Effector CD8-positive, alpha-beta T cell (primary cell): ENCODE measurements around the gene AFMID.
"Not testable (repeated sequence)": the region's sequence is repeated elsewhere in the genome, so short reads cannot be mapped to it uniquely, and the experiment has no call there.

Experiments
- DNase-seq: peaks from one replicate; lab custom pipeline; 2025; lab: John Stamatoyannopoulos, UW

AFMID gene

DNA sequence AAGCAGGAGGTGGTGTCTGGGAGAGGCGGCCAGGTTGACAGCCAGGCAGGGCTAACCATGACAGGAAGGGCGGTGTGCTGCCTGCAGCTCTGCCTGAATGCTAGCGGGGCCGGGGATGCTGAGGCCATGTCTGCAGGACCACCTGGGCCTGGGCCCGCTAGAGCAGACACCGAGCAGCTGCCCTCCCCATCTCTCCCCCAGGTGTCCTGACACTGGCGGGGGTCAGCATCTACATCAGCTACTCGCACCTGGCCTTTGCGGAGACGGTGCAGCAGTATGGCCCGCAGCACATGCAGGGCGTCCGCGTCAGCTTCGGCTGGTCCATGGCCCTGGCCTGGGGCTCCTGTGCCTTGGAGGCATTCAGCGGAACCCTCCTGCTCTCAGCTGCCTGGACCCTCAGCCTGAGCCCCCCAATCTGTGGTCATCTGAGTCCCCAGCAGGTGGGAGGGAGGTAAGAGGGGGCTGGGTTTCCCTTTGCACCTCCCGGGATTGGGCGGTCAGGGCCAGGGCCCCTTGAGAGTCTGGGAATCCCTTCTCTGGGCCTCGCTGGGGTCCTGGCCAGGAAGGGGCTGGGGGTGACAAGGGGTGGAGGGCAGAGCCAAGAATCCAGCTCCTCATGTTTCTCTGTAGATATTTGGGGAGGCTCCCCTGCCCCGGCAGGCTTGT lies 51.8 kb downstream of the AFMID start:
- DNase-seq = no peak

DNA sequence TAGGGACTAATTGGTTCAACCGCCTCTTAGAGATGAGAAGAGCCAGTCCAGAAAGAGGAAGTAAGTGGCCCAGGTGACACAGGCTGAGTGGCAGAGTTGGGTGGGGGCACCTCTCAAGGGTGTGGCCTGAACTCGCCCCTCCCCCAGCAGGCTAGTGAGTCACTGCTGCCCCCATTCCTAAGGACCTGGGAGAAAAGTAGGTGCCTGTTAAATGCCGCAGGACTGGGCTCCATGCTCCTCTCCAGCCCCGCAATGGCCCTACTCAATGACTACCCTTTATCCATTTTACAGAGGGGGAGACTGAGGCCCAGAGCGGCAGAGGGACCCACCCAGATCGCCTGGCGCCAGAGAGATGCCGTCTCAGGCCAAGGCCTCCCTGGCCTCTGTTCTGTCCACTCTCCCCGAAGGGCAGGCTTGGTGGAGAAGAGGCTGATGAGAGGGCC lies 52.3 kb downstream of the AFMID start:
- DNase-seq = no peak

DNA sequence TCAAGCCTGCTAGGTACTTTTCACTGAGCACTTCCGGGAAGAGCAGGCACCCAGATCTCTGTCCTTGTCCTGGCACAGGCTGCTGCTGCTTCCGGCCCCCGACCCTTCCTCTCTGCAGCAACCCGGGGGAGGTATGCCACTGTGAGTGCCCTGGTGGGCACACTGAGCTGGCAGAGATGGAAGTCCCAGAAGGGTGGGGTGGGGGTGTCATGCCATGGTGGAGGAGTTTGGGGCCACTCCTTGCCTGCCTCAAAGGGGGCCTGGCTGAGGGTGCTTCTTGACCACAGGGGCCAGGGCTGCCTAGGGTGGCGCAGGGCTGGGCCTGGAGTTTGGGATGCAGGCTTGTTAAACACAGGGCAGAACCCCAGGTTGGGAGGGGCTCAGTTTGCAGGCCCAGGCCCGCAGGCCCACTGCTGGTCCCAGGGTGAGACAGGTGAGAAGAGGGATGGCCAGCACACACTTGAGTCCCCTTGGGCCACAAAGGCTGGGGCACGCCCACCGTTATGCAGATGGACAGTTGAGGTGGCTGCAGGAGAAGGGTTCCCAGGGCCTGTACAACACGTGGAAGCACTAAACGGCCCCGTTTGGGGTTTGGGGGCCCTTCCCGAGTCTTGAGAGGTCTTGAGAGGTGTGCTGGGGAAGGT lies 53.0 kb downstream of the AFMID start:
- no peak for DNase-seq

DNA sequence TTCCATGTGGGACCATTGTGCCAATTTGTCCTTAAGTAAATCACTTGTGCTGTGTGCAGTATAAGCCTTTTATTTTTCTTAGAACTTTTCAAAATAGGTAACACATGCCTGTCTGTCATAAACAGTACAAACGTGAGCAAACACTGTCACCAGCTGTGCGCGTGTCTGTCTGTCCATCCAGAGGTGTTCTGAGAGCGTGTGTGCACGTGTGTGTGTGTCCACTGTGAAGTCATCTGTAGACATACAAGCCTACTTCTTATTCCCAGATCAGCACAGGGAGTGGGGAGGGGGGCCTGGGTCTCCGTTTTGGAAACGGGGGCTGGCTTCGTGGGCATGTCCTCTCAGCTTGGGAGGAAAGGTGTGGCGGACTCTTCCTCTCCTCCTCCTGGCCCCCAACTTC lies 53.7 kb downstream of the AFMID start:
- DNase-seq = no peak

DNA sequence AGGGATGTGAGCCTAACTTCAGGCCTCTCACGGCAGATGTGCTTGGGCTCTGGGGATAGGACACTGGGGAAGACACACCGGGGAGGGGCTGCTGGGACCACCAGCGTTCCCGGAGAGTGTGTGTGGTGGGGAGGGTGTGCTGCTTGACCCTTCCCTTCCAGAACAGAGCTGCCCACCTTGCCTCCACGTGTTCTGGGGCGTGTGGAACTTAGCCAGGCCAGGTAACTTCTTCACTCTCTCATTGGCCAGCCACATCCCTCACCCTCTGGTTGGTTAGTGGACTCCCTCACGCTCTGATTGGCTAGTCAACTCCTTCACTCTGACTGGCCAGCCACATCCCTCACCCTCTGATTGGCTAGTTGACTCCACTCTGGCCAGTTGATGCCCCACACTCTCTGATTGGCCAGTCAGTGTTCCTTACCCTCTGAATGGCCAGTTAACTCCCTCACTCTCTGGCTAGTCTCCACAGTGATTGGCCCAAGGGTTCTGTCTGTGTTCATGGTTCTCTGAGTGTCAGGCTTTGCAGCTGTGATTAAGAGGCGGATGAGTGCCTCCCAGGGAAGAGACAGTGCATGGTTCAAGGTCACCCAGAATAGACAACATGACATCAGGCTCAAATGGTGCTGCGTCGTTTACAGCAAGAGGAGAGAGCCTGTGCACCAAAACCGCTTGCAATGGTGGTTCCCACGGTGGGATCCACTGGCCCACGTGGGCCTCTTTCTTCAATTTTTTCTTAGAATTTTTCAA lies 54.3 kb downstream of the AFMID start:
- no peak for DNase-seq

DNA sequence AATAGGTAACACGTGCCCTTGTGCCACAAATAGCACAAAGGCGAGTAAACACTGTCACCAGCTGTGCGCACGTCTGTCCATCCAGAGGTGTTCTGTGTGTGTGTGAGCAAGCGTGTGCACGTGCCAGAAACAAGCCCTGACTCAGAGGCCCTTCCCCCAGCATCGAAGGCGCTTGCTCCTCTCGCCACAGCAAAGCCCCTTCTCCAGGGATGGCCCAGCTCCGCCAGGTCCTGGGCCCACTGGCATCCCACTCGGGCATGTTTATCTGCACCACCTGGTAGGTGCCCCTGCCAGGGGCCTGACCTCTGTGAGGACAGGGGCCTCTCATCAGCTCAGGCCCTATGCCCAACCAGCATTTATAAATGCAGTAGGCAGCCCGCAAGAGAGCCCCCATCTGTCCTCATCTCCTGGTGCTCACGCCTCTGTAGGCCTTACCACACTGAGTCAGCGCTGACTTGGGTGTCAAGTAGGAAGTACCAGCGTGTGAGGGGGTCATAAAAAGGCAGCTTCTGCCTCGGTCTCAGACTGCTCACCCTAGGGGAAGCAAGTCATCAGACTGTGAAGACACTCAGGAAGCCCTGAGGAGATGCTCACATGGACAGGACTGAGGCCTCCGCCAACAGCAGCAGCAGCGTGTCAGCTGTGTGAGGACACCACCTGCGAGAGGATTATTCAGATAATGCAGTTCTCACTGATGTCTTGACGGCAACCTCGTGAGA lies 55.0 kb downstream of the AFMID start:
- no peak for DNase-seq

DNA sequence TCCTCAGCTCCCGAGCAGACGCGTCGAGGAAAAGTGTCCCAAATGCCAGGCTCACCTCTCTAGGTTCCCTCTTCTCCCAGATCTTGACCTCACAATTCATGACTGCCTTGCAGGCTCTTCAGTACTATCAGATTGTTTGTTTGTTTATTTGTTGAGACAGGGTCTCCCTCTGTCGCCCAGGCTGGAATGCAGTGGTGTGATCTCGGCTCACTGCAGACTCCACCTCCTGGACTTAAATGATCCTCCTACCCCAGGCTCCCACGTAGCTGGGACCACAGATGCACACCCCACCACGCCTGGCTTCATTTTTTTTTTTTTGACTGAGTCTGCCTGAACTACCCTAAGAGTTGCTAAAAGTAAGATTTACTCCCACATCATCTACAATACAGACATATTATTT lies 60.1 kb downstream of the AFMID start:
- DNase-seq = no peak

GRCh38 chr17:78248051-78248914 lies 61.1 kb downstream of the AFMID start:
- no peak for DNase-seq

GRCh38 chr17:78249074-78249817 lies 62.1 kb downstream of the AFMID start:
- DNase-seq = no peak

- no peak for DNase-seq
Observed at GRCh38 chr17:78249818-78250806, 63.0 kb downstream of the AFMID start.

GRCh38 chr17:78250891-78251772 lies 64.0 kb downstream of the AFMID start:
- DNase-seq = peak; percentile 69

DNA sequence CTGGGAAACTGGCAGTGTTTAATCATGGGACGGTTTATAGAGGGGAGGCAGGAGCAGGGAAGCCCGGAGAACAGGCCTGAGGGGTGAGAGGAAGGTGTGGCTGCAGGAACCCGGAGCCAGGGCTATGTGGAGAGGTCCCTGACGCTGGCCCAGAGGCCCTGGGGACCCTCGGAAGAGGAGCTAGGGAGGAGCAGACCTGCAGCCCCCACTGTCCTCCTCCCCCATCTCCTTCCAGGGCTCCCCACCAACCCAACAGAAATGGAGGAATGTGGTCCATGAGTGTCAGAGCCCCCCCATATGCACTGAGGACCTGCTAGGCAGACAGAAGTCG lies 64.6 kb downstream of the AFMID start:
- no peak for DNase-seq

DNA sequence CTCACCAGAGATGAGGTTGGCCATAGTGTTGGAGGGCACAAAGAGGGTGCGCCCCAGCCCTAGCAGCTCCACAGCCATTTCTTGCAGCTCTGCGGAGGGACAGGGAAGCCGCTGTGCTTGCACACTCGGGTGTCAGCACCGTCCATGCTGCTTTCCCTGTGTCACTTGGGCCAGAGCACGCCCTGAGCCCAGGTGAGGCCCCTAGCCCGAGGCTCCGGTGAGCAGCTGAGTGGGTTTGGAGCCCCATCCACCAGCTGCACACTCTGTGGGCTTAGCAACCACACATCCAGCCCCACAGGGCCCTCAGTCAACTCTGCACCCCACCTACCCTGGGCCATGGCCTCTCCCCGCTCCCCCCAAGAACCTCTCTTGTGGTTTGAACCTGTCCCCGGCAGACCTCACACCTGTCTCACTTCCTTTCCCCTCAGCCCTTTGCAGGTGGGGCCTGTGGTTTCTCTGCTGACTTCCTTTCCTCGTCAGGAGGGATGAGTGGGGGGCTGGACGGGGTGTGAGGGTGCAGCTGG lies 65.0 kb downstream of the AFMID start:
- peak; percentile 62 for DNase-seq

DNA sequence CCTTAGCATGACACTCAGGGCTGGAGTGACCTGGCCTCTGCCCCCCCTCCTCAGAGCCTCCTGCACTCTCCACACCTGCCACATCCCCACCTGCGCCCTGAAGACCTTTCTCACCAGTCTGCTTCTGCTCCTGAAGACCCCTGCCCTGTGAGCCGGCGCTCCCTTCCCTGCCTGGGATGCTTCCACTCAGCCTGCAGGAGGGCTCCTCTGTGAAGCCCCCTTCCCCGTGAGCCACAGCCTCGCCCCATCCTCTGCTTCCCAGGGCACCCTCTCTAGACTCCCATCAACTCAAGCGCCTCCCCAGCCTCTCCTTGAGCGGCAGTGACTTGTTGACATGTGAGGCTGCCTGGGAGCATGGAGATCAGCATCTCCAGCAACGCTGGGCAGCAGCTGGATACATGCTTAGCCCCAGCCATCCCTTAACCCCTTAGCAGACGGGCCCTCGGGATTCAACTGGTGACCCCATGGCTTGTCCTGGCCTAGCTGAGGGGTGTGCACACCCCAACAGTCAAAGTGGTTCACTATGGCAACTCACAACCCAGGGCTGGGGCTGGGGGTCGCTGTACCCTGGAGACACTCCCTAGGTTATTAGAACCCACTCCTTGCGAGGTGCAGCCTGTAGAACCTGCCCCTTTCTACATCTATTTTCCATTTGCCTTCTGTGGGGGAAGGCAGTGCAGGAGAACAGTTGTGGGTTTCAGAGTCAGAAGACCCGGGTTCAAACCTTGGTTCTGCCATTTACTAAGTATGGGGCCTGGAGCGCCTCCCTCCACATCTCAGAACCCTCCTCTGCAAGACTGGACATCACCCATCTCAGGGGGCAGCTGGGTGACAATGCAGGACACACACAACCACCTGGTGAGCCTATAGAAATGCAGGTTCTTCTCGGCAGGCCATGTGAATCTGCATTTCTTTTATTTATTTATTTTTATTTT lies 65.8 kb downstream of the AFMID start:
- DNase-seq = peak; percentile 11

- not testable (repeated sequence) for DNase-seq
Observed at GRCh38 chr17:78253636-78253945, 66.4 kb downstream of the AFMID start.

DNA sequence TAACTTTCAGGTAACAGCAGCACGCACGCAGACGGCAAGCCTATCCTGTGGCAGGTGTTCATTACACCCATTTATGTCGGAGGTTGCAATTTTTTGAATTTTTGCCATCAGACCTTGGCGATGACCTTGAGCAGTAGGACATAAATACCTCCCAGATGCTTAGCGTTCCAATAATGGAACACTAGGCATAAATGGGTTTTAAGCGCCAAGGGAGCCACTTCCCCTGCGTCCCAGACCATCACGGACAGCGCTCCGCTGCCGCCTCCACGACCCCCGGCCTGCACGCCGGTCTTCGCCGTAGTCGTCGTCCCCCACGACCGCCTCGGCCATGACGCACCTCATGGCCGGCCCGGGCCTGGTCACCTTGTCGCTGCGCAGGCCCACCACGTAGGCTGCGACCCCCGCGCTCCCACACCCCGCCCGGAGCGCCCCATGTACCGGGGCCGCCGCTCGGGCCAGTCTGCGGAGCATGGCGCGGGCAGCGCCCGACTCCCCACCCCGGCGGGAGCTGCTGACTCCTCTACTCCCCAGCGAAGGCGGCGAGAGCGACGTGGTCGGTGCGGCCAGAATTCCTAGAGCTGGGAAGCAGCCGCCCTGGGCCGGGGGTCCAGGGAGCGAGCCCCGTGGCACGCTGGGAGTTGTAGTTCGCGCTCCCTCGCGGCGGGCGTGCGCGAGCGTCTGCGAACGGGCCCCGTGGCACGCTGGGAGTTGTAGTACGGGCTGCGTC lies 66.9 kb downstream of the AFMID start:
- DNase-seq = peak; percentile 68
